GM18907 (cell line): Measurements from ENCODE around the gene SPRED1.
A peak's percentile ranks its signal among the peaks of the same experiment; 100 is the strongest.

ENCODE experiments used
- ATAC-seq: cut with Tn5 transposase; IDR thresholded peaks from one replicate; pipeline ENCODE4 v1.9.1; 2021; ENCODE audit warnings: mild to moderate bottlenecking, moderate library complexity; ENCODE audit not compliant: unreplicated experiment

SPRED1 gene

GRCh38 chr15:38252481-38253350 is at the start of gene SPRED1:
TSS of gene SPRED1 (plus strand) at chr15:38252836. CDS start at chr15:38253186, 350 bp downstream.
- peak; percentile 38 for ATAC-seq

GRCh38 chr15:38205526-38206272 is 46.9 kb upstream of the SPRED1 start:
- ATAC-seq, result no peak

GRCh38 chr15:38207621-38208020 is 45.0 kb upstream of the SPRED1 start:
- ATAC-seq, result no peak

GRCh38 chr15:38208206-38208605 is 44.4 kb upstream of the SPRED1 start:
- no peak for ATAC-seq

GRCh38 chr15:38208779-38209178 is 43.9 kb upstream of the SPRED1 start:
- ATAC-seq, result no peak

GRCh38 chr15:38211249-38211648 is 41.4 kb upstream of the SPRED1 start:
- no peak for ATAC-seq

- ATAC-seq, result no peak
Measured at GRCh38 chr15:38211811-38212210, 40.8 kb upstream of the SPRED1 start.

- ATAC-seq, result no peak
Measured at GRCh38 chr15:38212729-38213351, 39.8 kb upstream of the SPRED1 start.

GRCh38 chr15:38213356-38213755 is 39.3 kb upstream of the SPRED1 start:
- ATAC-seq, result no peak

GRCh38 chr15:38215707-38216106 is 36.9 kb upstream of the SPRED1 start:
- ATAC-seq, result no peak

GRCh38 chr15:38216763-38217162 is 35.9 kb upstream of the SPRED1 start:
- ATAC-seq, result no peak

GRCh38 chr15:38217191-38217595 is 35.4 kb upstream of the SPRED1 start:
- ATAC-seq, result no peak

GRCh38 chr15:38217788-38218609 is 34.6 kb upstream of the SPRED1 start:
- ATAC-seq, result no peak

- ATAC-seq, result no peak
Measured at GRCh38 chr15:38220606-38221273, 31.9 kb upstream of the SPRED1 start.

- no peak for ATAC-seq
Measured at GRCh38 chr15:38224486-38224885, 28.1 kb upstream of the SPRED1 start.

GRCh38 chr15:38225381-38225780 is 27.3 kb upstream of the SPRED1 start:
- no peak for ATAC-seq

- ATAC-seq, result no peak
Measured at GRCh38 chr15:38226608-38227266, 25.9 kb upstream of the SPRED1 start.

- ATAC-seq, result no peak
Measured at GRCh38 chr15:38227941-38228340, 24.7 kb upstream of the SPRED1 start.

GRCh38 chr15:38228618-38229017 is 24.0 kb upstream of the SPRED1 start:
- no peak for ATAC-seq
